Measurements from ENCODE around the gene IFNA4.
"Not testable (repeated sequence)": the region's sequence is repeated elsewhere in the genome, so short reads cannot be mapped to it uniquely, and the experiment has no call there.

Gene IFNA4

GRCh38 chr9:21187487-21187886 lies at the start of gene IFNA4:
Gene IFNA4 (minus strand): TSS chr9:21187587. CDS start chr9:21187531, 56 bp downstream.
- DNase-seq, result not testable (repeated sequence)

DNA sequence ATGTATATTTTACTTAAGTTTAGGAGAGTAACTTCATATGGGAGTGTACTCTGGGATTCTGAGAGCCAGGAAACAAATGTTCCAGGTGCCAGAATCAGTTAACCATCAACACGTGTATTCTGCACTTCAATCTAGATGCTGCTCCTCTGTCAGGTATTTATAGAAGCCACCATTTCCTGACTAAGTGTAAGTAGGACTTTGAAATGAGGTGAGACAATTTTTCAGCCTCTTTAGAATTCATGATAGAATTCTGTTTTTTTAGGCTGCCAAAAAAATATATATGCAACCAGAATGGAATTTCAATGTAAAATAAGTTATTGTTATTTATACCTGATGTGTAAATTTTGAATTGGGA lies 49.0 kb upstream of the IFNA4 start:
- not testable (repeated sequence) for DNase-seq

- DNase-seq, result peak; percentile 36 to 49
These were observed 48.3 kb upstream of the IFNA4 start for GRCh38 chr9:21235468-21236359.

DNA sequence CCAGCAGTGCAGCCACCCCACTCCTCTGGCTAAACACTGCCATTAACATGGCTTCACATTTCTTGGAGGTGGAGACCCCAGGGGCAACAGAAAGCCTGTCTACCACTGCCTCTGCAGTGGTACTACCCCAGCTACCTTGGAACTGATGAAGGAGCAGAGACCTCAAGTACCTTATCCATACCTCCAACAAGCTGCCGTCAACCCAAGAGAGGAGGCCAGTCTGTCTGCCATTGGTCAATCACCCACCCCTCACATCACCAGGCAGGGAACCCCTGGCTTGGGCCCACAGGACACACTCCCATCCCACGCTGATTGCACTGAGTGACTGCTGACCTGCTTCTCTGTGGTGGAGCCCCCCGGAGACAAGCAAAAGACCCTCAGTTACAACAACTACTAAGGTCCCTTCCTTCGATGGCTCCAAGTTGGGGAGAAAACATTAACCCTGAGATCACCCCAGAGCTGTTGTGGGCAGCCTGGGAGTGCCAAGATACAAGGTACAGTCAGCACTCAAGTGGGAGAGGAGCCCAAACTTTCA lies 46.8 kb upstream of the IFNA4 start:
- no peak for DNase-seq

- no peak for DNase-seq
These were observed 45.9 kb upstream of the IFNA4 start for GRCh38 chr9:21233258-21233657.

DNA sequence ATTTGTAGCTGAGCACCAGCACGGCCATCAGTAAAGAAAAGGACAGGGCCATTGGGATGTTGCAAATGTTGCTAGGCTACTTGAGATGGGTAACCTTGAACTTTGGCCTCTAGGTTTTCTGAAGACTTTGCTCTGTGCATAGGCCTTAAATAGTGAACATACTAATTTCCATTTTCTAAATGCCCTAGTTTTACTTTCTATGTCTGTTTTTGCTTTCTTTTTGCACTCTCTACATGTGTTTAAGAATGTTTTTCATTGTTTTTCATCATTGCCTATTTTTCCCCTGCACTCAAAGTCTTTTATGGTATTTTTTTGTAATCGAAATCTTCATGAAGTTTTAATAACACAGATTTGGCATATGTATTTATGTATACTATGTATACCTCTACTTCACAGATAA lies 40.7 kb upstream of the IFNA4 start, which contains the start of gene IFNA17:
TSS of gene IFNA17 (minus strand) at position 101 of the 400 bp plus-strand sequence. CDS start at position 52, 49 bp downstream.
- DNase-seq, result no peak

- DNase-seq, result not testable (repeated sequence)
These were observed 29.8 kb upstream of the IFNA4 start, which contains the start of gene IFNA16 for GRCh38 chr9:21217211-21217610. Gene IFNA16 (minus strand): TSS chr9:21217311. CDS start chr9:21217305, 6 bp downstream.

- not testable (repeated sequence) for DNase-seq
These were observed 26.3 kb upstream of the IFNA4 start for GRCh38 chr9:21213411-21214326.

- DNase-seq, result not testable (repeated sequence)
These were observed 24.8 kb upstream of the IFNA4 start for GRCh38 chr9:21212160-21212559.

DNA sequence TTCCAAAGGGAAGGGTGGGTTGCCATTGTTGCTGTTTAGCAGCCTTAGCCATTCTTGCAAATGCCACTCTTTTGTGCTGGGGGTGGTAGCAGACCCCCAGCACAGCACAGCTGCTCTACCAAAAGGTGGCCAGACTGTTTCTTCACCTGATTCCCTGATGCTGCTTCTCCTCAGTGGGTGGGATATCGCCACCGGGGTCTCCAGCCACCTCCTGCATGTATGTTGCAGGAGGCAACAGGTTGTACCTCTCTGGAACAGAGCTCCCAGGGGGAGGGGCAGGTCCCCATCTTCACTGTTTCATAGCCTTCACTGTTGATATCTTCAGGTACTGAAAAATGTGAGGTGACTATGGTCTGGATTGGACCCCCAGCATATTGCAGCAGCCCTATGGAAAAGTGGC lies 23.4 kb upstream of the IFNA4 start:
- not testable (repeated sequence) for DNase-seq

DNA sequence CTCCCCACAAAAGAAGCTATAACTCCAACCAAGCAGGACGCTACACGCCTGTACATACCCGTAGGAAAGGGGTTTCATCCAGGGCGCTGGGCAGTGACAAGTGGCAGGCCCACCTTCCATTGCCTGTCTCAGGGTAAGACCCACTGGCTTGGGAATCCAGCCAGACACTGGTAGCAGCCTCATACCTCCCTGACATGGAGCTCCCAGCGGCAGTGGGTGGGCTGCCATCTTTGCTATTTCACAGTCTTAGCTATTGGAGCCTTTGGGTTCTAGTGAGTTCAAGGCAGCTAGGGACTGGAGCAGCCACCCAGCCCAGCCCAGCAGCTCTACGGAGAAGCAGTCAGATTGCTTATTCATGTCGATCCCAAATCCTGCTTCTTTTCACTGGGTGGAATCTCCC lies 22.9 kb upstream of the IFNA4 start:
- no peak for DNase-seq

DNA sequence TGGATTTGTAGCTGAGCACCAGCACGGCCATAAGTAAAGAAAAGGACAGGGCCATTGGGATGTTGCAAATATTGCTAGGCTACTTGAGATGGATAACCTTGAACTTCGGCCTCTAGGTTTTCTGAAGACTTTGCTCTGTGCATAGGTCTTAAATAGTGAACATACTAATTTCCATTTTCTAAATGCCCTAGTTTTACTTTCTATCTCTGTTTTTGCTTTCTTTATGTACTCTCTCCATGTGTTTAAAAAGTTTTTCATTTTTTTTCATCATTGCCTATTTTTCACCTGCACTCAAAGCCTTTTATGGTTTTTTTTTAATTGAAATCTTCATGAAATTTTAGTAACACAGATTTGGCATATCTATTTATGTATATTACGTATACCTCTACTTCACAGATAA lies 19.7 kb upstream of the IFNA4 start, which contains the start of gene IFNA10:
TSS of gene IFNA10 (minus strand) at position 101 of the 400 bp plus-strand sequence. CDS start at position 55, 46 bp downstream.
- not testable (repeated sequence) for DNase-seq

GRCh38 chr9:21205204-21205603 lies 17.8 kb upstream of the IFNA4 start:
- DNase-seq, result no peak

DNA sequence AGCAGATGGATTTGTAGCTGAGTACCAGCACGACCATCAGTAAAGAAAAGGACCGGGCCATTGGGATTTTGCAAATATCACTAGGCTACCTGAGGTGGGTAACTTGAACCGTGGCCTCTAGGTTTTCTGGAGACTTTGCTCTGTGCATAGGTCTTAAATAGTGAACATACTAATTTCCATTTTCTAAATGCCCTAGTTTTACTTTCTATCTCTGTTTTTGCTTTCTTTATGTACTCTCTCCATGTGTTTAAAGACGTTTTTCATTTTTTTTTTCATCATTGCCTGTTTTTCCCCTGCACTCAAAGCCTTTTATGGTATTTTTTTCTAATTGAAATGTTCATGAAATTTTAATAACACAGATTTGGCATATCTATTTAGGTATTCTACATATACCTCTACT lies 14.7 kb upstream of the IFNA4 start, which contains the start of gene IFNA7:
TSS of gene IFNA7 (minus strand) at position 101 of the 400 bp plus-strand sequence. CDS start at position 61, 40 bp downstream.
- DNase-seq, result not testable (repeated sequence)

- peak; percentile 50 to 71 for DNase-seq
These were observed 7.7 kb upstream of the IFNA4 start for GRCh38 chr9:21194867-21195776.

DNA sequence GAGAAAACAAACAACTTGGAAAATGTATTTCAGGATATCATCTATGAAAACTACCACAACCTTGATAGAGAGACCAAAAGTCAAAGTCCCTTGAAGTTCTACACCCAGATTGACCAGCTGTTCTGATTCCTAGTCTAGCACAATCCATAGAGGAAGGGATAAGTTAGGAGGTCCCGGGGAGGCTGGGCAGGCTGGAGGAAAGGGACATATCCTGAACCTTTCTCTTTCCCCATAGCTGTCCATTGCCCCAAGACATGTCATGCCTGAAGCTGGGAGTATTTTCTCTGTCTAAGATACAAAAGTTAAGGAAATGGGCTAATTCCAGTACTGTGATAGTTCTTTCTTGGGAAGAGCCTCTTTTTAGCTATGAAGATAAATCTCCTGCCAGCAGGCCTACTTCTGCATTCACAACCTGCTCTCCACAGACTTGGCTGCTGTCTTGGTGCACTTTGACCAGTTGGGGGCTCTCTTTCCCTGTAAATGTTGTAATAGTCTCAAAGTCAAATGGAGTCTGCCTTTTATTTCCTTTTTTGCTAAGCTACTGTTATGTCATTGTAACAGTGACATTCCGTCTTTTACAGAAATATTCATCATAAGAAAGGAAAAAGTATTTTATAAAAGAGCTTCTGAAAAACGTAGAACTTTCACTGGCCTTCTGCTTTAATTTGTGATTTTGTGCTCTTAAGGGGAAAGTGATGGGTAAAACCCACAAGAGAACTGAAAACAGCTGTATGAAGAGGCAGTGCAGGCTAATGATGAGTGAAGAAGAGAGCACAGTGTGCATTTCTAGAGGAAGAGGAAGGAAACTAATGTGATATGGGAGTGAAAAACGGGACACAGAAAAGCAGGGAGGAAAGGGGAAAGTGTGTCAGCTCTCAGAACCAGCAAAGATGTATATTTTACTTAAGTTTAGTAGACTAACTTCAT lies 4.3 kb downstream of the IFNA4 start:
- peak; percentile 29 to 54 for DNase-seq

DNA sequence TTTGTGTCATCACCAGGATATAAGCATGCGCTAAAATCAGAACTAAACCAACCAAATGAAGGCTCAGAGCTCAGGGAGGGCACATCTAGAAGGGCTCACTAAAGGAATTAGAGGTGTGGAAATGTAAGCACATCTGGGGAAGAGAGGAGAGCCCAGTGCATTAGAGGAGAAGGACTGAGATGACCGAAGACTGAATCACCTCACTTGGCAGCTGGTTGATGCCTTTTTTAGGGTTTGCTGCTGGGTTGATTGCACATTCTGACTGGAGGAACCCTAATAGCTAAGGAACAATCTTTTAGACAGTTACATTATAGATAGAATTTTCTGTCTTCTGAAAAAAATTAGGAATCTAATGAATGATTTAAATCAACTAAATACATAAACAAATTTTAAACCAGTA lies 12.7 kb downstream of the IFNA4 start:
- DNase-seq, result no peak

GRCh38 chr9:21172156-21172555 lies 15.2 kb downstream of the IFNA4 start:
- no peak for DNase-seq

DNA sequence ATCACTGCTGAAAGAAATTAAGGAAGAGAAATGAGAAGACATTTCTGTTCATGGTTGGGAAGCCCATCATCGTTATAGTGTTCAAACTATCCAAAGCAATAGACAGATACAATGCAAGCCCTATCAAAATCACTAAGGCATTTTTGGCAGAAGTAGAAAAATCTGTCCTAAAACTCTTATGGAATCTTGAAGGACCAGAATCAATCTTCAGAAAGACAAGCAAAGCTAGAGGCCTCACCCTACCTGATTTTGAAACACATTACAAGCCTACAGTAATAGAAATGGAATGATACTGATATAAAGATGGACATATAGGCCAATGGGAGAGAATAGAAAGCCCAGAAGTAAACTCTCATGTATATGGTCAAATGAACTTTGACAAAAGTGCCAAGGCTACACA lies 16.0 kb downstream of the IFNA4 start:
- no peak for DNase-seq

DNA sequence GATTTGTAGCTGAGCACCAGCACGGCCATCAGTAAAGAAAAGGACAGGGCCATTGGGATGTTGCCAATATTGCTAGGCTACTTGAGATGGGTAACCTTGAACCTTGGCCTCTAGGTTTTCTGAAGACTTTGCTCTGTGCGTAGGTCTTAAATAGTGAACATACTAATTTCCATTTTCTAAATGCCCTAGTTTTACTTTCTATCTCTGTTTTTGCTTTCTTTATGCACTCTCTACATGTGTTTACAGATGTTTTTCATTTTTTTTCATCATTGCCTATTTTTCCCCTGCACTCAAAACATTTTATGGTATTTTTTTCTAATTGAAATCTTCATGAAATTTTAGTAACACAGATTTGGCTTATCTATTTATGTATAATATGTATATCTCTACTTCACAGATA lies 20.8 kb downstream of the IFNA4 start, which contains the start of gene IFNA21:
TSS of gene IFNA21 (minus strand) at position 101 of the 400 bp plus-strand sequence. CDS start at position 53, 48 bp downstream.
- not testable (repeated sequence) for DNase-seq

Measured in CD4-positive, alpha-beta T cell treated with Interleukin-1 beta for 1 hour (primary cell).